Hematopoietic multipotent progenitor cell treated with erythropoietin and hydrocortisone succinate and interleukin-3 and kit ligand, for 4 days (in vitro differentiated cells): ENCODE measurements around the gene SCGB1C2.

Experiments
- DNase-seq: peaks from one replicate; pipeline ENCODE4 v3.0.0-alpha.2; 2015

The SCGB1C2 gene

DNA sequence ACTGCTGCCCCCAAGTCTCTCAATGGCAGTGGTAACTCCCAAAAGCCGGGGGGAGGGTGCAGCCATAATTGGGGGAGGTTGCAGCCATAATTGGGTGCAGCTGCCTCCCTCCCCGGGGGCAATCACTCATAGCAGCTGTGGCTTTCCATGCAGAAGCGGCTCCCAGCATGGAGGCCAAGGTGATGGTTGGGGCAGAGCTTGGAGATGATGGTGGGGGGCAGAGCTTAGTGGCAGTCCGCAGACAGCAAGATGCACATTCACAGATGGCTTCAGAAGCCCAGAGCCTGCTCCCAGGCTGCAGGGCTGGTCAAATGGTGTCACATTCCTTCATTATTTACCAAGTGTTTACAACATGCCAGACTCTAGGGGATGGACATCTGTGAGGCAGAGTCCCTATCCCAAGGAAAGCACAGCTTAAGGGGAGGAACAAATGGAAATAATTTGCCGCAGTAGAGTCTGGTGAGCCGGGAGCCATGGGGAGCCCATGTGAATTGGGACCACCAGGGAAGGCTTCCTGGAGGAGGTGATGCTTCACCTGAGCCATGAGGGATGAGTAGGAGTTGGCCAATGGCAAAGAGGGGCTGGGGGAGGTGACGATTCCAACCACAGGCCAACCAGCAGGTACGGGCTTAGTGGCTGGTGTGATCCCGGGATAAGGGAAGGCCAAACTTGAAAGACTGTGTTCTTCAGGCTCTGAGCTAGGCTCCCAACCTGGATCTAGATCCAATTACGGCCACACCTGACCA, 36.0 kb downstream of the SCGB1C2 start:
- DNase-seq: no peak

DNA sequence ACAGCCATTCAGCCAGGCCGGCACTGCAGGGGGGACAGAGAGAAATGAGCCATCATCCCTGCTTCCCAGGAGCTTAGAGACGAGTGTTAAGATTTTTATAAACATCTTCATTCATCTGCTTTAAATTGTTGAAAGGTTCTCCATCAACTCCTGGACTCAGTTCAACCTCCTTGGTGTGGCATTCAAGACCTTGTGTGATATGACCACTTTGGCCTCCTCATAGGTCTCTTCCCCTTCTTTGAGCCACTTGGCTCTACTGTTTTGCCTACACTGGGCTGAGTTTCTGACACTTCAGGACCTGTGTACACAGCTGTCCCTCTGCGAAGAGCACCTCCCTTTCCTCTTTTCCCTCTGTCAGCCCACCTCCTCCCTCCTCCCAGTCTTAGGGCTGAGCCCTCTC, 39.8 kb downstream of the SCGB1C2 start:
- DNase-seq: no peak

DNA sequence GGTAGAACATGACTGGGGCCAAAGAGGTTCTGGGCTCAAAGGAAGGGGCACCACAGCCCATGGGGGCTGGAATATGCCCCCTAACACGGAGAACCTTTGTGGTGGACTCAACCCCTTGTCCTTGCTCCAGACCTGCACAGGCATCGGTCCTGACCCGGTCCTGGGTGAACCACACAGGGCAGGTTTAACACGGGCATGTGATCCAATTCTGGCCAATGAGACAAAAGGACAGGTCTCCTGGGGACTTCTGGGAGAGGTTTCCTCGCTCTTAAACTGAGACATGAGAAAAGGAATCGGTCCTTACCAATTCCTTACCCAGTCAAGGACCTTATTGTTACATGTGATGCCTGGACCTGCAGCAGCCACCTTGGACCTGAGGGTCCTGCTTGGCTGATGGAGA, 40.4 kb downstream of the SCGB1C2 start:
- DNase-seq: no peak

DNA sequence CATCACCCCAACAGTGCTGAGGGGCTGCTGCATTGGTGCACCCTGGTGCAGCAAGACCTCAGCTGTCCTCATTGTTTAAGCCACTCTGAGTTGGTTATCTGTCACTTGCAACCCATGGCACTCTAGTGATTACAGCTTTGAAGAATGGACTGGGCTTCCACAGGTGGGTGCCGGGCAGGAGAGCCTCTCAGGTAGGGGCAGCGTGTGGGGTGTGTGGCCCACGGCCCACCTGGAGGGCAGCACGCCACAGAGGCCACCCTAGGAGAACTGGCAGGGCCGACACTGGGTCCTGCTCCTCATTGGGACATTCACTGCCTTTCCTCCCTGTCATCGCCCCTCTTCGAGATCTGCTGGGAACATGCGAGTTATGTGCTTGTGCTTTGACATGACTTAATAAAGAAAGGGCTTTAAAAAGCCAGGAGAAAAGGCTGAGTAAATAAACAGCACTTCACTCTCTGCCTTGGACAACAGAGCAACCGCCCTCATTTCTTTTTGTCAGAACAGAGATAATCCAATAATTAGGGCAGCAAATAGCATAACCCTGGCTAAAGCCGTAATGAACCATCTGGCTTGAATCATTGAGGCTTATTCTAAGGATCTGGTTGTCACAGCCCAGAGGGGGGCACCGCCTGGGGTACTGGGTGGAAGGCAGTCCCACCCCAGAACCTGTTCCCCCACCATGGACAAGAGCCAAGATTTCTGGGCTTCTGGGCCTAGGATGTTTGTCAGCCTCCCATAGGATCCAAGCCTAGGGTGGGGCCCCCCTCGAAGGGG, 41.1 kb downstream of the SCGB1C2 start:
- DNase-seq: no peak

DNA sequence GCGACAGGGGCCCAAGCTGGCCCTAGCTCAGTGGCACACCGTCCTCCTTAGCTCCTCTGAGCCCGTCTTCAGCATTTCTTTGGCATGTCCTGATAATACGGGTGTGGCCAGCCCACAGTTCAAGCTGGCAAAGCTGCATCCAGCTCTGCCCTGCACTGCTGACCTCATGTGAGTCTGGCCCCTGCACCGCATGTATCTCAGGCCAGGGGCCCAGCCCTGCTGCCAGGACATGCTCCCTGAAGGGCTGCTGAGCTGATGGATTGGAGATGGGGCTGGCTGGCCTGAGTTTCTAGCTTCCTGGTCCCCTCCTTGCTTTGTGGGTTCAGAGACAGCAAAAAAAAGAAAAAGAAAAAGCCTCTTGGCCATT, 41.7 kb downstream of the SCGB1C2 start:
- DNase-seq: peak; percentile 77

DNA sequence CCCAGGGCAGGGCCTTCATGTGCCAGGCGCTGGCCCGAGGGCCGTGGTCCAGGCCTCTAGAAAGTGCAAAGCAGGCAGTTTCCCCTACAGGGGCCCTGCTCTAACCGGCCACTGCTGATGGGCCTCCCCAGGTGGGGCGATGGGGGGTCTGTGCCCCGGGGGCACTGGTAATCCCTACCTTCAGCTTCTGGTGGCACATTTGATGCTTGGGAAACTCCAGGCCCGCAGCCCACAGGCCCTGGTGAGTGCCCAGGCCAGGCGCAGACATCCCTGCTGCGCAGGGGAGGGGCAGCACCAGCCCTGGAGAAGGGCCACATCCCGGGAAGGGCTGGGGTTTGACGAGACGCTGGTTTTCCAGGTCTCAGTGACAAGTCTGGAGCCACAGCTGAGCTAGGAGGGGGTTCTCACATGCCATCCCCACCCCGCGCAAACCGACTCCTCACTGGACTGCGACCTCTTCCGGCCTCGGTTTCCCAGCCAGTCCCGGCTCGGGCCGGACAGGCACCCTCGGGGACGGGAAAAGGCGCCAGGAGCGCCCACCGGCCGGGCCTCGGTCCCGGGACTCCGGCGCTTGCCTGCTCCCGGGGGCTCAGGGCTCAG, 42.5 kb downstream of the SCGB1C2 start:
- no peak for DNase-seq

DNA sequence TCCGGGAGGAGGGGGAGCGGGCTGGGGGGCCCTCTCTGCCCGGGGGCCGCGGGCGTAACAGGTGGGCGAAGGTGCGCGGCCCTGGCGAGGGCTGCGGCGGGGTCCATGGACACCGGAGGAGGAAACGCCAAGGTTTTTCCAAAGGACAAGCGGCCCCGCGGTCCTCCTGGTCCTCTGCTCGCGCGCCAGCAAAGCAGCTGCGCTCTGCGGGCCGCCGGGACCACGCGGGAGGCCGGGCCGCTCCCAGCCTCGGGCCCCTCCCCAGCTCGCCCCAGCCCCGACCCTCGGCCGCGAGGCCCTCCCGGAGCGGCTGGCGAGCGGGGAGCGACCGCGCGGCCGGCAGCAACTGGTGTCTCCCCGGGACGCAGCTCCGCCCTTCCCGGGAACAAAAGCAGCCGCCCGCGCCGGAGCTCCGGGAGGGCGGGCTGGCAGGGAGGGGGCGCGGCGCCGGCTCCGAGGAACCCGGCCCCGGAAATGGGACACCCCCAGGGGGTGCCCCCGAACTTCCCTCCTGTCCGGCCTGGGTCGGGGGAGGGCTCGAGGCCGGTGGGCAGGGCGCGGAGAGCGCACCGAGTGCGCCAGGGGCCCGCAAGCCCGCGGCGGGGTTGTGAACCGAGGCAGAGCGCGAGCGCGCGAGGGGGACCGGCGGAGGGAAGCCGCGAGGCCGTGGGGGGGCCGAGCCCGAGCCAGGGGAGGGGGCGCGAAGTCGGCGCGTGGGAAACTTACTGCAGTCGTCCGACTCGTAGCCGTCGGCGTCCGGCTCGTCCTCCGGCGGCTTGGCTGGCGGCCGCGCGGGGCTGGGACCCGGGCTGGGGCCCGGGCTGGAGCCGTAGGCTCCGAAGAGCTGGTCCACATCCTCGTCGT, 43.2 kb downstream of the SCGB1C2 start:
- DNase-seq: no peak

DNA sequence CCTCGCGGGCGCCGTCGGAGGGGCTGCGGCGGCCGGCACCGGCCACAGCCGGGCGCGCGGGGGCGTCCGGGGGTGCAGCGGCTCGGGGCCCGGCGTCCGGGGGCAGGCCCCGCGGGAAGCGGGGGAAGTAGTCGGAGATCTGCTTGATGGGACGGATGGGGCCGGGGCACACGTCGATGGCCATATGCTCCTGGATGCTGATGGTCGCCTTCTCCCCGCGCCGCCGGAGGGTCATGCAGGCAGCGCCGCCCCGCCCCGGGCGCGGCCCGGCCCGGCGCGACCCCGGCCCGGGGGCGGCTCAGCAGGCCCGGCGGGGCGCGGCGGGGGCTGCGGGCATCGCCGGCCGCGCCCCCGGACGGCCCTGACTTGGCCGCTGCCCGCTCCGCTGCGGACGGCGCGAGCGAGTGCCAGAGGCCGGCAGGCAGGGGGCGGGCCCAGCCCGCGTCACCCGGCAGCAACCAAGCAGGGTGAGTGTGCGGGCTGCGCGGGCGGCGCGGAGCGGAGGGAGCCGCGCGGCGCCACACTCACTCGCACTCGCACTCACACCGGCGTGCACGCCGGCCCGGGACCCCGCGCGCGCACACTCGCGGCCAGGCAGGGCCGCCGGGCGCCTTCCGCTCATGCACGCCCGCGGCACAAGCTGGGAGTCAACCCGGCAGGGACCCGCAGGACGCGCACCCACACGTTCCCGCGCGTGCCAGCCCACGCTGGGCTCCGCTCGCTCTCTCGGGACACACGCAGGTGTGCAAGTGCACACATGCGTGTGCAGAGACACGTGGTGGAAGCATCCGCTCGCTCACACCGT, 44.1 kb downstream of the SCGB1C2 start, which contains the start of gene DOC2B:
TSS of gene DOC2B (minus strand) at position 406 of the 805 bp plus-strand sequence. CDS start at position 235, 171 bp downstream.
- peak; percentile 39 for DNase-seq

DNA sequence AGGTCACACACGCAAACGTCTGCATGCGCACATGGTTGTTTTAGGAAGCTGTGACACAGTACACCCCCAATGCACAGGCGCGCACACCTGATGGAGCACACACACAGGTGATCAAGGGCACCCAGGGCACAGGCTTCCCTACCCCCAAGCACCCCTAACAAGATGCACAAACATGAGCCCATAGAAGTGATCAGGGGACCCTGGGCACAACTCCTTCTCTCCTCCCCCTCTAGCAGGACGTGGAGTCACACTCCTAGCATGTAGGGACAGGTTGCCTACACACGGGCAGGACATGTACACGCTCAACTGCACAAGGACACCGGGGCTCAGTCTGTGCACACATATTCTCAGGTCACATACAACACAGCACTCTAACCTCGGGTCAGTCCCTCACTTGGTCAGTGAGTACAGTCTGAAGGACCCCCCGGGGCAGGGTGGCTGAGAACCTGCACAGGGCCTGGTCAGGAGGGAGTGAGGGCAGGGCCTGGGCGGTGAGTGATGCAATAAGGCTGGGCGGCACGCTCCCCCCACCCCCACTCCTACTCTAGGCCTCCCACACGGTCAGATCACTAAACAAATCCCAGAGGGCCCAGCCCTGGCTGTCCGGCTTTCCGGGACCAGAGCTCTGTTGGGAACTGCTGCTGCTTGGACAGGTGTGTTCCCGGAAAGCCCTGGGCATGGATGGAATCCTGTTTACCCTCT, 44.8 kb downstream of the SCGB1C2 start:
- no peak for DNase-seq

DNA sequence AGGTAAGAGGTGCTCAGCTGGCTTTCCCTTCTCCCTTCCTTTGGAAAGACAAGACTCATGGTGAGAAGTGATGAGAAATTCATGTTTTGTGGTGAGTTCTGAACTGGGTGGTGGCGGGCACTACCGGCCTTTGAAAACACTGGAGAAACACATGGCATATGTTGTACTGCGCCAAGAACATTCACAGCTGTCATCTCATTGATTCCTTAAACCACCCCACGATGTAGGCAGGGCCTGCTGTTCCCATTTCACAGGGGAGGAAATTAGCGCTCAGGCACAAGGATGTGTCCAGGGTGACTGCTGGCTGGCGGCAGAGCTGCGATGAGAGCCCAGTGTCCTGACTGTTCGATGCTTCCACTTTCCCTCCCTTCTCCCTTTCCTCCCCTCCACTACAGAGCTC, 45.7 kb downstream of the SCGB1C2 start:
- DNase-seq: no peak

DNA sequence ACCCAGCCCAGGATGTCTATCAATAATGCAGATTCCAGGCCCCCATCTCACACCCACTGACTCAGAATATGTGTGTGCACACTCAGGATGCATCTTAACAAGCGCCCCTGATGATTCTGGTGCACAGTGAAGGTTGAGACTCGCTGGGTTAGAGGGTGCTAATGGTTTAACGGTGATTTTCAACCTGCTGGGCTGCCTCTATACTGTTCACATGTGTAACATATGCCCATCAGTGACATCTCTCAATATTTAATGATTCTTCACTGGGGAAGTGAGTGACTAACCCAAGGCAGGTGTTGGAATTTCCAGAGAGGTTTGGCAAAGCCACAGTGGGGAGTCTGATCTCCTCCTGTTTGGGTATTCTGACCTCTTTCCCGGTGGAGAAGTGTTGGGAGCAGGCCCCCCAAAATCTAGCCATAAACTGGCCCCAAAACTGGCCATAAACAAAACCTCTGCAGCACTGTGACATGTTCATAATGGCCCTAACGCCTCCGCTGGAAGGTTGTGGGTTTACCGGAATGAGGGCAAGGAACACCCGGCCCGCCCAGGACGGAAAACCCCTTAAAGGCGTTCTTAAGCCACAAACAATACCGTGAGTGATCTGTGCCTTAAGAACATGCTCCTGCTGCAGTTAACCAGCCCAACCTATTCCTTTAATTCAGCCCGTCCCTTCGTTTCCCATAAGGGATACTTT, 48.2 kb downstream of the SCGB1C2 start:
- no peak for DNase-seq

DNA sequence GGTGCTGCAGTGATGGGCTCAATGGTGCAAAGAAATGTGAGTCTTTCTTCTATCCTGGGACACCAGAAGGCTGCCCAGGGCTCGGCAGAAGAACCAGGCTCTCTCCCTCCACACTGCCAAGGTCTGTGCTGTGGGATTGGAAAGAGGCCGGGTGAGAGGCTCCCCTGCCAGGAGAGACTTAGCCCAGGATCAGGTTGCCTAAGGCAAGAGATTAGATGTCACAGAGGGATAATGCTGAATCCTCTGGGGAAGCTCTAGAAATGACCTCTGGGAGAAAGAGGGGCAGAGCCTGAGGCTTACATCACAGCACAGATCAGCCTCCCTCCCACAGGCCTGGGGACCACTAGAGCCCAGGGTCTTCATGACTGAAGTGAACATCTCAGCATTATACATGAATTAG, 49.8 kb downstream of the SCGB1C2 start:
- no peak for DNase-seq
